Muscle of arm (tissue), 12 donors: ENCODE measurements around the gene APOBEC3H. TPM values are rescaled to one million over a fixed set of nuclear protein-coding genes. Genes with fewer than 3 reads are reported as not detected.
A peak's percentile ranks its signal among the peaks of the same experiment; 100 is the strongest.

Source experiments
- DNase-seq: peaks from one replicate; pipeline ENCODE4 v3.0.0-alpha.2; 2013
- polyA plus RNA-seq, 12 donors: library from polyadenylated mRNA; unstranded; fragments of 120-200 nt; gene quantifications; one replicate each; pipeline ENCODE4 v1.2.1, GENCODE V29; 2013; ENCODE audit not compliant: insufficient read length in 12 of 12

APOBEC3H gene
- polyA plus RNA-seq, 12 donors = 0.21 to 0.43 (median 0.22) TPM; not detected in 9

GRCh38 chr22:39108487-39108886, 11.4 kb downstream of the APOBEC3H start:
- no peak for DNase-seq

- DNase-seq = no peak
Observed at GRCh38 chr22:39109361-39109760, 12.3 kb downstream of the APOBEC3H start.

GRCh38 chr22:39110631-39111561, 13.9 kb downstream of the APOBEC3H start:
- DNase-seq = no peak

- DNase-seq = no peak
Observed at GRCh38 chr22:39114112-39114511, 17.1 kb downstream of the APOBEC3H start.

DNA sequence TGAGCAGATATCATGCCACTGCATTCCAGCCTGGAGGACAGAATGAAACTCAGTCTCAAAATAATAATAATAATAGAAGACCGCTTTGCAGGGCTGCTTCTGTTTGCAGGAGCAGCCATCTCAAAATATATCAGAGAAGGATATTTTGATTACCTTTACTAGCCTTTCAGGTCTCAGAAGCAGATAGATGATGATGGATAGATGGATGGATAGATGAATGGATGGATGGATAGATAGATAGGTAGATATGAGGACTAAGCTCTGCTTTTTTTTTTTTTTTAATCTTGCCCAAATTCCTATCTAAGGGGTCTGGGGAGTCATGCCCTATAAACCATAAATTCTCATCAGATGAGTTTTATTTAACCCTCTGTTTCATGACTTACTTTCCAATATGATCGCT, 18.5 kb downstream of the APOBEC3H start:
- DNase-seq = no peak

- DNase-seq = no peak
Observed at GRCh38 chr22:39115977-39116621, 19.1 kb downstream of the APOBEC3H start.

GRCh38 chr22:39117585-39118191, 20.6 kb downstream of the APOBEC3H start:
- DNase-seq = peak; percentile 34

GRCh38 chr22:39120983-39121382, 23.9 kb downstream of the APOBEC3H start:
- no peak for DNase-seq

DNA sequence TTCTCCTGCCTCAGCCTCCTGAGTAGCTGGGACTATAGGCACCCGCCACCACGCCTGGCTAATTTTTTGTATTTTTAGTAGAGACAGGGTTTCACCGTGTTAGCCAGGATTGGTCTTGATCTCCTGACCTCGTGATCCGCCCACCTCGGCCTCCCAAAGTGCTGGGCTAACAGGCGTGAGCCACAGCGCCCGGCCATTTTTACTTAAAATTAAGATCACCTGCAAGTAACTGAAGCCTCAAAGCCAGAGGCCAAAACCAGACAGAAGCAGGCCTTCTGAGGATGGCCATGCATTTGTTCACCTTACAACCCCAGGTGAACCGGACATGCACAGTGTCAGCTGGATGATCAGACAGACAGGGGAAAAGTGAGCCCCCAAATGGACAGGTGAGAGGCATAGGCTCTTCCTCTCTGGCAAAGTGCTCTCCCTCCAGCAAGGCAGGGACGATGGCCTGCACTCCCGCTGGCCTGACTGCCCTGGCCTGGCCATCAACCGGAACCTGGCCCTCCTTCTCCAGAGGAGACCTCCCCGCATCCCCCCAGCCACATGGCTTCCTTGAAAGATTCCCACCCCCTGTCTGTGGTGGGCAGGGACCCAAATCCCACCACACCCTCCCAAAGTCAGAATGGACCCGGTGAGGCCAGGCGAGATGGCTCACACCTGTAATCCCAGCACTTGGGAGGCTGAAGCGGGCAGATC, 25.9 kb downstream of the APOBEC3H start:
- DNase-seq = no peak

DNA sequence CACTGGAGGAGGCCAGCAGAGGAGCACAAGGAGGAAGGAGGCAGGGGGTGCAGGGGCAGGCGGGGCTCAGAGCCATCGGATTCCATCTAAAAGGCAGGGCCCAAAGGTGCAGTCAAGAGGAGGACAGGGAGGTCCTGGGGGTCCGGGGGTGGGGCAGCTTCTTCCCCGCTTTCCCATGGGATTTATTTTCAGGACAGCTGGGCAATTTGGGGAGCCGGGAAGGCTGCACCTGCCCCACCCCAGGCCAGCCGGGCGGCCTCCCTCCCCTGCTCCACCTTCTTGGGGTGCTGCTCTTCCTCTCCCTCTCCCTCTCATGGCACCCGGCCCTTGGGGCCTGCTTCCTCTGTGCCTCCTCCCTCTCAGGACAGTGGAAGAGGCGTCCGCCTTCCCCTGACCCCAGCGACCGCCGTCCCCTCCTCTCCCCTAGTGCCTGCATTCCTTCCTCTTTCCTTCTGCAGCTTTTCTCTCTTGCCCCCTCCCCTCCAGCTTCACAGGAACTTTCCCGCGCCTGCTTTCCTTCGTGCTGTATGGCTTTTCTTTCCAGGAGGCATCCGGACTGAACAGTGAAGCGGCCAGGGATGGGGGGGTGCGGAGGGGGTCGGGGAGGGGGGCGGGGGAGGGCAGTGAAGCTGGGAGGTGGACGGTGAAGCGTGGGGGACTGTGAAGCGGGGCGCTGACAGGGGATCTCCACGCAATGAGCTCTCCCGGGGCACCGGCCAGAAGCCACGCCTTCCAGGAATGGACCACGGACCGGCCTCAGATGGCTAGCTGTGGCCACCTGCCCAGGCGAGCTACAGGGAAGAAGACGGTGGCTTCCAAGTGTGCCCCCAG, 26.9 kb downstream of the APOBEC3H start:
- no peak for DNase-seq

GRCh38 chr22:39125622-39126021, 28.6 kb downstream of the APOBEC3H start:
- DNase-seq = no peak

DNA sequence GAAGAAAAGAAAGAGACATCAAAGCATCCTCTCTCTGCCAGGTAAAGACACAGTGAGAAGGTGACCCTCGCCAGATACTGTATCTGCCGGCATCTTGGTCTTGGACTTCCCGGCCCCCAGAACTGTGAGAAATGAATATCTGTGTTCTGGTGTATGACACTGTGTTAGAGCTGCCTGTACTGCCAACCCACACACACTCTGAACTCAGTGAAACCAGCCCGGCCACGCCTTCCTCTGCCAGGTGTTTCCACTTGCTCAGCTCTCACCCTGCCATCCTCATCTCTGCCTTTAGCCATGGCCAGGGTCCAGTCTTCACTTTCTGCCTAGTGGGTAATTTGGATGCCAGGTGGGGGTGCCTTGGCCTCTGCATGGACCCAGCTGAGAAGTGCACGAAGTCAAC, 31.5 kb downstream of the APOBEC3H start:
- no peak for DNase-seq

GRCh38 chr22:39129081-39129480, 32.0 kb downstream of the APOBEC3H start:
- DNase-seq = no peak

DNA sequence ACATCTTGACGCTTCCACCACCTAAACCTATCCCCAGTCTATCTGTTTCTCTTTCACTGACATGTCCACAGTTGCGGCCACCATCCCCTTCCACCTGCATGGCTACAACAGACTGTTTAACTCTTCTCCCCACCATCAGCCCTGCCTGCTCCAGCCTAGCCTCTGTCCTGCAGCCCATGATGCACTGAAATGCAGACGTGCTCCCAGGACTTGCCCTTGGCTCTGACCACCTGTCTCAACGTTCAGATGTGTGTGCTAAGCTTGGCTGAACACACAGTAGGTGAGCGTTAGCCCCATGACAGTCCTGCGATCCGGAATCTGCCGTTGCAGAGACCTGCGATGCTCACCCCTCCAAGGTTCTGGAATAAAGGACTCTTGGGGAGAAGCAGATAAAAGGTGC, 32.7 kb downstream of the APOBEC3H start:
- DNase-seq = no peak

GRCh38 chr22:39130152-39130704, 33.2 kb downstream of the APOBEC3H start:
- no peak for DNase-seq

- no peak for DNase-seq
Observed at GRCh38 chr22:39130892-39131855, 34.1 kb downstream of the APOBEC3H start.

DNA sequence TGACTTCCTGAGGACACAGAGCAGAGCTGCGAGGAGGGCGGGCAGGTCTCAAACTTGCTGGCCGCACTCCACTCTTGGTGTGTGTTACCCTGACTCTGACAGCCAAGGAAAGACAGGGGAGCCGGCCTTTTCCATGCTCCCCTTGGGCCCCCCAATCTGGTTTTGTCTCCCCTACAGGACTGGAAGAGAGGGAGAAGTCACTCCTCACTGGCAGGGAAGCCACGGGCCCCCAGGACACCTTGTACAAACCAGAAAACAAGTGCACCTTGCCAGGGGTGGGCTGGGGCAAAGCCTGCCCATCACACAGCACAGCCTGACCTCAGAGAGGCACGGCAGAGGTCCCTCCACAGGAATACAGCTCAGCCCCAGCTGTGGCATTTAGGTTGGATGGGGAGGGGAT, 35.2 kb downstream of the APOBEC3H start:
- DNase-seq = no peak

- no peak for DNase-seq
Observed at GRCh38 chr22:39132871-39133524, 36.0 kb downstream of the APOBEC3H start.

- DNase-seq = no peak
Observed at GRCh38 chr22:39133871-39134270, 36.8 kb downstream of the APOBEC3H start.
